Measurements from ENCODE around the gene SHISAL2A. TPM values are rescaled to one million over a fixed set of nuclear protein-coding genes. Genes with fewer than 3 reads are reported as not detected.

Gene SHISAL2A
- total RNA-seq, 4 donors from 2014 or later = not detected

GRCh38 chr1:52595061-52595460 is 37.9 kb upstream of the SHISAL2A start:
- DNase-seq (ENCODE audit: low spot score) (no peak), ATAC-seq (ENCODE audit: low FRiP score) (no peak)
- TF ChIP-seq, protein P1, sequence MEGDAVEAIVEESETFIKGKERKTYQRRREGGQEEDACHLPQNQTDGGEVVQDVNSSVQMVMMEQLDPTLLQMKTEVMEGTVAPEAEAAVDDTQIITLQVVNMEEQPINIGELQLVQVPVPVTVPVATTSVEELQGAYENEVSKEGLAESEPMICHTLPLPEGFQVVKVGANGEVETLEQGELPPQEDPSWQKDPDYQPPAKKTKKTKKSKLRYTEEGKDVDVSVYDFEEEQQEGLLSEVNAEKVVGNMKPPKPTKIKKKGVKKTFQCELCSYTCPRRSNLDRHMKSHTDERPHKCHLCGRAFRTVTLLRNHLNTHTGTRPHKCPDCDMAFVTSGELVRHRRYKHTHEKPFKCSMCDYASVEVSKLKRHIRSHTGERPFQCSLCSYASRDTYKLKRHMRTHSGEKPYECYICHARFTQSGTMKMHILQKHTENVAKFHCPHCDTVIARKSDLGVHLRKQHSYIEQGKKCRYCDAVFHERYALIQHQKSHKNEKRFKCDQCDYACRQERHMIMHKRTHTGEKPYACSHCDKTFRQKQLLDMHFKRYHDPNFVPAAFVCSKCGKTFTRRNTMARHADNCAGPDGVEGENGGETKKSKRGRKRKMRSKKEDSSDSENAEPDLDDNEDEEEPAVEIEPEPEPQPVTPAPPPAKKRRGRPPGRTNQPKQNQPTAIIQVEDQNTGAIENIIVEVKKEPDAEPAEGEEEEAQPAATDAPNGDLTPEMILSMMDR (IDR thresholded peaks at IDR 0.05) = no peak

DNA sequence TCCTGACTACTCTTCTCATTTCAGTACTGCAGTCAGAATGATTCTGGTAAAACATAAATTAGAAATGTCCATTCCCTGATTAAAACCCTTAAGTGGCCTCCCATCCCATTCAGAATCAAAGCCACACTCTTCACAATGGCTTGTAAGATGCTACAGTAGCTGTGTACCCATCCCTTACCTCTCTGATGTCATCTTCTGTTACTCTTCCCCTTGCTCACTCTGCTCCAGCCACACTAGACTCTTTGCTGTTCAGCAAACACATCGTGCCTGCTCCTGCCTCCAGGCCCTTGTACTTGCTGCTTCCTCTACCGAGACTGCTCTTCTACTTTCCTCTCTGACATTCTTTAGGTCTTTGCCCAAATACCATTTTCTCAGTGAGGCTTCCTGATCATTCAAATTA is 35.1 kb upstream of the SHISAL2A start:
- DNase-seq (ENCODE audit: low spot score) = no peak
- TF ChIP-seq, protein P1 (IDR thresholded peaks at IDR 0.05) = no peak

DNA sequence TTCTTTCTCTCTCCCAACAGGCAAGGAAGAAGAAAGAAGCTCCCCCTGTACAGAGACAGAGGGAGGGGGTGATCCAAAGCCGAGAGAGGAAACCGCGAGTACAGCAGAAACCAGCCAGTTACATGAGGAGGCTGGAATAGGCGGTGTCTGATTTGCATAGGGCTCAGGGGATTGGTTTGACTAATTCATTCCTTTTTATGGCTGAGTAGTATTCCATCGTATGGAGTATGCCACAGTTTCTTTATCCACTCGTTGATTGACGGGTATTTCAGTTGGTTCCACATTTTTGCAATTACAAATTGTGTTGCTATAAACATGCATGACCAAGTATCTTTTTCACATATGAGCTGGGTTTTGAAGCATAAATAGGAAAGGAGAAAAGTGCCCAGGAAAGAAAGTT is 34.2 kb upstream of the SHISAL2A start:
- DNase-seq (ENCODE audit: low spot score) = no peak
- ATAC-seq (ENCODE audit: low FRiP score) = no peak
- TF ChIP-seq, protein P1 (IDR thresholded peaks at IDR 0.05) = no peak

More for the DNA sequence above, 35.1 kb upstream of the SHISAL2A start:
- ATAC-seq (ENCODE audit: low FRiP score) = no peak

- no peak for DNase-seq (ENCODE audit: low spot score)
- TF ChIP-seq, protein P1 (IDR thresholded peaks at IDR 0.05) = no peak
- ATAC-seq (ENCODE audit: low FRiP score) = no peak
Measured at GRCh38 chr1:52599236-52599635, 33.7 kb upstream of the SHISAL2A start.

GRCh38 chr1:52600533-52601179 is 32.3 kb upstream of the SHISAL2A start:
- no peak for DNase-seq (ENCODE audit: low spot score)
- TF ChIP-seq, protein P1 (IDR thresholded peaks at IDR 0.05) = no peak
- no peak for ATAC-seq (ENCODE audit: low FRiP score)

GRCh38 chr1:52601519-52601918 is 31.4 kb upstream of the SHISAL2A start:
- no peak for ATAC-seq (ENCODE audit: low FRiP score)
- TF ChIP-seq, protein P1 (IDR thresholded peaks at IDR 0.05) = no peak
- DNase-seq (ENCODE audit: low spot score) = no peak

Measured in omental fat pad (tissue), 4 donors.